Bronchial epithelial cell (primary cell): Measurements from ENCODE around the gene TUBB2B. TPM values are rescaled to one million over a fixed set of nuclear protein-coding genes. Genes with fewer than 3 reads are reported as not detected.
"Not testable (repeated sequence)": the region's sequence is repeated elsewhere in the genome, so short reads cannot be mapped to it uniquely, and the experiment has no call there.

Source experiments
- DNase-seq: peaks from one replicate; pipeline ENCODE4 v3.0.0-alpha.2; 2010; ENCODE audit warnings: low read depth
- FAIRE-seq: peaks from 2 replicates; lab custom pipeline; 2011; peaks lifted over from hg19 to GRCh38; lab: Jason Lieb, UNC
- H3K27me3 ChIP-seq: 2 replicates; pipeline ENCODE4 v1.5.1; 2011; ENCODE audit warnings: low read length; ENCODE audit not compliant: control insufficient read depth, insufficient read depth
- H3K36me3 ChIP-seq: 2 replicates; pipeline ENCODE4 v1.5.1; 2011; ENCODE audit warnings: low read length; ENCODE audit not compliant: control insufficient read depth, insufficient read depth
- H3K4me3 ChIP-seq: 2 replicates; pipeline ENCODE4 v1.5.1; 2011; ENCODE audit warnings: mild to moderate bottlenecking, low read depth, low read length, control low read depth
- CTCF ChIP-seq: IDR thresholded peaks from 2 replicates; pipeline ENCODE4 v1.5.1; 2011; ENCODE audit warnings: mild to moderate bottlenecking, moderate library complexity, low read length, control low read depth, inconsistent platforms; ENCODE audit not compliant: insufficient read depth, severe bottlenecking
- total RNA-seq: library from RNA; depleted of rRNA; stranded (reverse); fragments of >200 nt; gene quantifications from 2 replicates; pipeline ENCODE4 v1.2.1, GENCODE V29; 2014

The TUBB2B gene
- total RNA-seq, 1 donor from 2014 or later: under 0.01 TPM

GRCh38 chr6:3181105-3181504, 46.3 kb downstream of the TUBB2B start:
- H3K36me3 ChIP-seq: no peaks in the 10 kb centered on the region
- no peak for TF ChIP-seq CTCF
- FAIRE-seq (no peak), DNase-seq (no peak)
- H3K27me3 ChIP-seq: no peaks in the 10 kb centered on the region
- H3K4me3 ChIP-seq: no peak overlapping the region

DNA sequence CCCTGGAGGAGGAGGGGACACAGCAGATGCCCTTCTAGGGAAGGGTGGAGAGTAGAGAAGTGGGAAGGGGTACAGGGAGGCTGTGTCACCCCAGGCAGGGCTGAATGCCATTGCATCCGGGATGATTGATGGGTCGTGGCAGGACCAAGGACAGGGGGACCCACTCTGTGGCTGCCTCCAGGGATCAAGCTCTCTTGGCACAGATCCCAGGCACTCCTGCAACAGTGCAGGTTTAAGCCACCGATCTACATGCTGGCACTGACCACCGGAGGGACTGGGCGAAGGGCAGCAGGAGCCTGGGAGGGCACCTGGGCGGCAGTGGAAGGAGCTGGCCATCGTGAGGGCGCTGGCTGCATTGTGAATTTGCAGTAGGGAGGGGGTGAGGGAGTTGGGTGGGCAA, 47.5 kb downstream of the TUBB2B start:
- not testable (repeated sequence) for H3K27me3 ChIP-seq, H3K36me3 ChIP-seq, FAIRE-seq, DNase-seq
- peak overlapping the region; percentile 14 for H3K4me3 ChIP-seq

- H3K27me3 ChIP-seq, H3K36me3 ChIP-seq, H3K4me3 ChIP-seq, DNase-seq, FAIRE-seq: not testable (repeated sequence)
Measured at GRCh38 chr6:3178666-3179065, 48.8 kb downstream of the TUBB2B start.

DNA sequence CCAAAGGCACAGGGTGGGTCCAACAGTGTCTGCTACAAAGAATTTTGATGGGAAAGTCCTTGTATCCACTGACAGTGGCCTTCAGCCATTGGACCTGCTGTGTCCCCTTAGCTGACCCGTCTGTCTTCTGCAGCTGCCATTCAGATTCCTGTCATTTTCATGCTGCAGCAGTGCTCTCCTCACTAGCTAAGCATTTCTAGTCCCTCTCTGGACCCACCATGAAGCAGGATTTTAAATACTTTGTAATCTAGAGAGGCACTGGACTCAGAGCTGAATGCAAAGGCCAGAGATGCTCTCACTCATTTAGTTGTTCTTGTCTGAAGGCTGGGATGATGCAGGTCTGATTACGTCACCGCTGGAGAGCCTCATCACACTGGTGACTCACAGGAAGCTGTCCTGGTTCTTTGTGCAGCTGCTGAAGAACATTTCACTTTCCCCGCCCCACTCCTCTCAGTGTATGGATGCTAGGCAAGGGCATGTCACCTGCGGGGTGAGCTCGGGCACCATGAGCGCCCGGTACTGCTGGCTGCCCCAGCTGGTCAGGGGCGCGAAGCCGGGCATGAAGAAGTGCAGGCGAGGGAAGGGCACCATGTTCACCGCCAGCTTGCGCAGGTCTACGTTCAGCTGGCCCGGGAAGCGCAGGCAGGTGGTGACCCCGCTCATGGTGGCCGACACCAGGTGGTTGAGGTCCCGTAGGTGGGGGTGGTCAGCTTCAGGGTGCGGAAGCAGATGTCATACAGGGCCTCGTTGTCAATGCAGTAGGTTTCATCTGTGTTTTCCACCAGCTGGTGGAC, 50.7 kb downstream of the TUBB2B start:
- H3K36me3 ChIP-seq: no peaks in the 10 kb centered on the region
- H3K27me3 ChIP-seq: no peaks in the 10 kb centered on the region
- DNase-seq (peak; percentile 90), FAIRE-seq (no peak)
- no peak for TF ChIP-seq CTCF
- H3K4me3 ChIP-seq: no peak overlapping the region

DNA sequence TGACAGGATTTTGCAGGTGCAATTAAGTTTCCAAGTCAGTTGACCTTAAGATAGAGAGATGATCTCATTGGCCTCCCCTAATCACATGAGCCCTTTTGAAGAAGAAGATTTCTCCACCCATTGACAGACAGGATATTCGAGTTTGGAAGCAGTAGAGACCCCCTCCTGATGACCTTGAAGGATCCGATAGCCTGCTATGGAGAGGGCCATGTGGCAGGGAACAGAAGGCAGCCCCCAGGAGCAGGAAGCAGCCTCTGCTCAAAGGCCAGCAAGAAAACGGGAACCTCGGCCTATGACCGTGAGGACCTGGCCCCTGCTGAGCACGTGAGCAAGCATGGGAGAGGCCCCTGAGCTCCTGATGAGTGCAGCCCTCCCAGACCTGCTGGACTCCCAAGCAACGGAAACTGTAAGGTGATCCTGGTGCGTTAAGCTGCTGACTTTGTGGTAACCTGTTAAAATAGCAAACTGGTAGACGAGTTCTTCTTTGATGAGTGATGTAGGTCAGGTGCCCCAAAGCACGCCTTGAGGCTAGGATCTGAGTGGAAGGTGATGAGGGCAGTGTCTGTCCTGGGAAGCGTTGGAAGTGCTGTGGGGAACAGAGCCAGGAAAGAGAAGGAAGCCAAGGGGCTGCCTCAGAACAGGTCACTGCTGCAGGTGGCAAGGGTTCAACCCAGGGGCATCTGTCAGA, 51.6 kb downstream of the TUBB2B start:
- FAIRE-seq (no peak), DNase-seq (no peak)
- H3K4me3 ChIP-seq: no peak overlapping the region
- no peak for TF ChIP-seq CTCF
- no peaks in the 10 kb centered on the region for H3K36me3 ChIP-seq
- no peaks in the 10 kb centered on the region for H3K27me3 ChIP-seq

Other genes starting within 250 kb of the TUBB2B start
- gene NQO2, start 227.8 kb downstream of the TUBB2B start, total RNA-seq: 20.5 and 39.4 TPM in 2 replicates
- gene RIPK1, start 159.2 kb downstream of the TUBB2B start, total RNA-seq: 12.6 and 17.4 TPM in 2 replicates
- gene BPHL, start 108.9 kb downstream of the TUBB2B start, total RNA-seq: 9.5 and 15.1 TPM in 2 replicates
- gene TUBB2A, start 70.1 kb downstream of the TUBB2B start, total RNA-seq: 25.3 and 106 TPM in 2 replicates
- gene PSMG4, start 31.3 kb upstream of the TUBB2B start, total RNA-seq: 15.5 and 34.2 TPM in 2 replicates
- gene SLC22A23, start 229.4 kb upstream of the TUBB2B start, total RNA-seq: 18.7 and 20.6 TPM in 2 replicates